DND-41 (cell line): ENCODE data around the gene RELN.

Source experiments
- ATAC-seq: fragments of 200-7000 bp; cut with Tn5 transposase; 3 replicates; pipeline ENCODE4 v1.9.1; 2021; ENCODE audit warnings: low read depth; ENCODE audit not compliant: insufficient read depth
- DNase-seq: peaks from one replicate; pipeline ENCODE4 v3.0.0-alpha.2; 2020
- H2AFZ ChIP-seq: 2 replicates; pipeline ENCODE4 v1.6.0; 2012; ENCODE audit warnings: low read depth, low read length
- H3K27ac ChIP-seq: 2 replicates; pipeline ENCODE4 v1.5.1; 2012; ENCODE audit warnings: low read length, inconsistent platforms
- H3K27me3 ChIP-seq: fragments of 200-600 bp; sonication (generic); 2 replicates; pipeline ENCODE4 v1.6.0; 2012; ENCODE audit warnings: low read length, mild to moderate bottlenecking, inconsistent platforms; ENCODE audit not compliant: insufficient read depth, poor library complexity
- H3K36me3 ChIP-seq: 2 replicates; pipeline ENCODE4 v1.5.1; 2012; ENCODE audit warnings: low read length, inconsistent platforms; ENCODE audit not compliant: insufficient read depth
- H3K4me1 ChIP-seq: 2 replicates; pipeline ENCODE4 v1.5.1; 2012; ENCODE audit warnings: mild to moderate bottlenecking, low read length; ENCODE audit not compliant: insufficient read depth
- H3K4me2 ChIP-seq: 2 replicates; pipeline ENCODE4 v1.6.0; 2012; ENCODE audit warnings: mild to moderate bottlenecking, moderate library complexity, low read length, inconsistent platforms; ENCODE audit not compliant: insufficient read depth
- H3K4me3 ChIP-seq, 2 experiments: fragments of 200-600 bp in 1 of 2; shearing (Covaris generic) in 1 of 2; 2 replicates each; pipeline ENCODE4 v1.5.1; 2012 to 2016; ENCODE audit warnings: inconsistent platforms in 2 of 2, low read length in 2 of 2, mild to moderate bottlenecking in 2 of 2, low read depth in 1 of 2, moderate library complexity in 1 of 2
- H3K79me2 ChIP-seq: 2 replicates; pipeline ENCODE4 v1.6.0; 2012; ENCODE audit warnings: low read length, inconsistent platforms; ENCODE audit not compliant: insufficient read depth
- H3K9ac ChIP-seq: 2 replicates; pipeline ENCODE4 v1.6.0; 2012; ENCODE audit warnings: low read depth, mild to moderate bottlenecking, inconsistent platforms, low read length, moderate library complexity
- H3K9me3 ChIP-seq: 2 replicates; pipeline ENCODE4 v1.5.1; 2012; ENCODE audit warnings: low read length, moderate library complexity, mild to moderate bottlenecking, inconsistent platforms; ENCODE audit not compliant: insufficient read depth, severe bottlenecking
- H4K20me1 ChIP-seq: 2 replicates; pipeline ENCODE4 v1.6.0; 2012; ENCODE audit warnings: low read length; ENCODE audit not compliant: insufficient read depth
- CTCF ChIP-seq: IDR thresholded peaks from 2 replicates; pipeline ENCODE4 v1.5.1; 2012; ENCODE audit warnings: borderline replicate concordance, low read length, moderate library complexity, mild to moderate bottlenecking; ENCODE audit not compliant: poor library complexity, severe bottlenecking; ENCODE audit errors: extremely low read depth
- EZH2 ChIP-seq: IDR thresholded peaks from 3 replicates; pipeline ENCODE4 v1.6.1; 2012; ENCODE audit warnings: borderline replicate concordance, low read depth, mild to moderate bottlenecking, moderate library complexity, low read length, inconsistent platforms; ENCODE audit not compliant: severe bottlenecking

RELN gene

GRCh38 chr7:103532955-103533354 is 456.5 kb downstream of the RELN start:
- H3K4me2 ChIP-seq, result no peak overlapping the region
- DNase-seq, result no peak
- no peak for TF ChIP-seq CTCF
- no peak for TF ChIP-seq EZH2

DNA sequence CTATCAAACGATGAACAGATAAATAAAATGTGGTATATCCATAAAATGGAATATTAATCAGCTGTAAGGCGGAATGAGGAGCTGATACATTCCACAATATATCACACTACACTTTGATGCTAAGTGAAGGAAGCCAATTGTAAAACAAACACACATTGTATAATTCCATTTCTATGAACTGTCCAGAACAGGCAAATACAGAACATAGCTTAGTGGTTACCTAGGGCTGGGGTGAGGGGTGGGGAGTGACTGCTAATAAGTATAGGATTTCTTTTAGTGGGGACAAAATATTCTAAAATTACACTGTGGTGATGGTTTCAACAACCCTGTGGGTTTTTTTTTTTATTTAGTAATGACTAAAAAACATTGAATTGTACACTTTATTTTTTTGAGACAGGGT is 461.3 kb downstream of the RELN start:
- H3K27ac ChIP-seq, result no peak overlapping the region

More at GRCh38 chr7:103532955-103533354, 456.5 kb downstream of the RELN start:
- Histone ChIP-seq H3K9me3 (no peaks in the 10 kb centered on the region), H3K27ac (no peak overlapping the region), H3K27me3 (peaks cover 13% of the 10 kb centered on the region), H3K36me3 (no peaks in the 10 kb centered on the region), H4K20me1 (no peaks in the 10 kb centered on the region), H3K79me2 (no peaks in the 10 kb centered on the region), H3K4me1 (no peaks in the 10 kb centered on the region), H3K4me3 (no peak overlapping the region), H2AFZ (no peak overlapping the region), H3K9ac (no peak overlapping the region)
- ATAC-seq, result no peak

GRCh38 chr7:103525937-103526336 is 463.5 kb downstream of the RELN start:
- Histone ChIP-seq H3K4me2 (no peak overlapping the region), H2AFZ (no peak overlapping the region), H3K36me3 (no peaks in the 10 kb centered on the region), H3K27me3 (peaks cover 2% of the 10 kb centered on the region), H3K9me3 (no peaks in the 10 kb centered on the region), H3K4me3 (no peak overlapping the region), H3K27ac (no peak overlapping the region), H3K9ac (no peak overlapping the region), H3K4me1 (no peaks in the 10 kb centered on the region), H4K20me1 (no peaks in the 10 kb centered on the region), H3K79me2 (no peaks in the 10 kb centered on the region)
- no peak for ATAC-seq
- no peak for TF ChIP-seq EZH2
- no peak for TF ChIP-seq CTCF
- no peak for DNase-seq

More for the DNA sequence above, 461.3 kb downstream of the RELN start:
- no peaks in the 10 kb centered on the region for H3K4me1 ChIP-seq
- ATAC-seq (no peak), DNase-seq (no peak)
- H3K79me2 ChIP-seq, result no peaks in the 10 kb centered on the region
- H3K36me3 ChIP-seq, result no peaks in the 10 kb centered on the region
- H3K9me3 ChIP-seq, result no peaks in the 10 kb centered on the region
- peaks cover 4% of the 10 kb centered on the region for H3K27me3 ChIP-seq
- H3K4me2 ChIP-seq, result no peak overlapping the region
- no peak overlapping the region for H3K9ac ChIP-seq
- H3K4me3 ChIP-seq, result no peak overlapping the region
- no peak for TF ChIP-seq EZH2
- TF ChIP-seq CTCF, result no peak
- no peak overlapping the region for H2AFZ ChIP-seq
- no peaks in the 10 kb centered on the region for H4K20me1 ChIP-seq
